ENCODE results near the gene FCRL5.
"Not testable (repeated sequence)": the region's sequence is repeated elsewhere in the genome, so short reads cannot be mapped to it uniquely, and the experiment has no call there.

FCRL5 gene

GRCh38 chr1:157487096-157487495 is 65.2 kb downstream of the FCRL5 start:
- no peak for DNase-seq

- not testable (repeated sequence) for DNase-seq
Measured at GRCh38 chr1:157486400-157486799, 65.9 kb downstream of the FCRL5 start.

- DNase-seq = no peak
Measured at GRCh38 chr1:157485793-157486192, 66.5 kb downstream of the FCRL5 start.

- no peak for DNase-seq
Measured at GRCh38 chr1:157484573-157484972, 67.7 kb downstream of the FCRL5 start.

- DNase-seq = no peak
Measured at GRCh38 chr1:157483635-157484034, 68.7 kb downstream of the FCRL5 start.

GRCh38 chr1:157482717-157483116 is 69.6 kb downstream of the FCRL5 start:
- DNase-seq = no peak

- no peak for DNase-seq
Measured at GRCh38 chr1:157482174-157482573, 70.1 kb downstream of the FCRL5 start.

GRCh38 chr1:157478030-157478429 is 74.3 kb downstream of the FCRL5 start:
- DNase-seq = no peak

GRCh38 chr1:157477419-157477818 is 74.9 kb downstream of the FCRL5 start:
- DNase-seq = no peak

GRCh38 chr1:157472959-157473358 is 79.4 kb downstream of the FCRL5 start:
- DNase-seq = no peak

- DNase-seq = no peak
Measured at GRCh38 chr1:157472056-157472701, 80.1 kb downstream of the FCRL5 start.

GRCh38 chr1:157471531-157471930 is 80.8 kb downstream of the FCRL5 start:
- DNase-seq = no peak

- no peak for DNase-seq
Measured at GRCh38 chr1:157469752-157470675, 82.3 kb downstream of the FCRL5 start.

GRCh38 chr1:157469300-157469699 is 83.0 kb downstream of the FCRL5 start:
- DNase-seq = no peak

GRCh38 chr1:157466011-157466410 is 86.3 kb downstream of the FCRL5 start:
- no peak for DNase-seq

Measured in activated naive CD4-positive, alpha-beta T cell treated with anti-CD3 and anti-CD28 coated beads, Interleukin-2, amount 50 U/mL, for 16 hours (primary cell).